Astrocyte of the hippocampus (primary cell): Measurements from ENCODE around the gene CTDP1.

ENCODE experiments used
- DNase-seq: peaks from one replicate; pipeline ENCODE4 v3.0.0; 2011; ENCODE audit warnings: low read depth, low spot score

The CTDP1 gene

GRCh38 chr18:79760881-79761280 lies 81.3 kb downstream of the CTDP1 start:
- DNase-seq: no peak

DNA sequence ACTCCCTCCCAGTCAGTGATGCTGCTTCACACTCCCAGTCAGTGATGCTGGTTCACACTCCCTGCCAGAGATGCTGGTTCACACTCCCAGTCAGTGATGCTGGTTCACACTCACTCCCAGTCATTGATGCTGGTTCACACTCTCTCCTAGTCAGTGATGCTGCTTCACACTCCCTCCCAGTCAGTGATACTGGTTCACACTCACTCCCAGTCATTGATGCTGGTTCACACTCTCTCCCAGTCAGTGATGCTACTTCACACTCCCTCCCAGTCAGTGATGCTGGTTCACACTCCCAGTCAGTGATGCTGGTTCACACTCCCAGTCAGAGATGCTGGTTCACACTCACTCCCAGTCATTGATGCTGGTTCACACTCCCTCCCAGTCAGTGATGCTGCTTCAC lies 83.8 kb downstream of the CTDP1 start:
- DNase-seq: no peak

DNA sequence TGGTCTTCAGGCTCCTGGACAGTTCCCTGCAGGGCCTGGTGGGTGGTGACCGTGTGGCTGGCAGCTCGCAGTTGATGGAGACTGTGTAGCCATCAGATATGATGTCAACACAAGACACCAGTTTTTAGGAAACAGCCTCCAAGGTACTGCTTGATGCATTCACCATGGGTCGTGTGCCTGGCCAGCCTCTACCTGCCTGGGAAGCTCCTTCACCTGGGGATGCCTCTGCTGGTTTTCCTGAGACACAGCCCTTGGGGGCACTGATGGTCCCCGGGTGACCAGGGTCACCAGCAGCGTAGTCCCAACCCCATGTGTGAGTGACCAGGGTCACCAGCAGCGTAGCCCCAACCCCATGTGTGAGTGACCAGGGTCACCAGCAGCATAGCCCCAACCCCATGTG lies 84.5 kb downstream of the CTDP1 start:
- no peak for DNase-seq

DNA sequence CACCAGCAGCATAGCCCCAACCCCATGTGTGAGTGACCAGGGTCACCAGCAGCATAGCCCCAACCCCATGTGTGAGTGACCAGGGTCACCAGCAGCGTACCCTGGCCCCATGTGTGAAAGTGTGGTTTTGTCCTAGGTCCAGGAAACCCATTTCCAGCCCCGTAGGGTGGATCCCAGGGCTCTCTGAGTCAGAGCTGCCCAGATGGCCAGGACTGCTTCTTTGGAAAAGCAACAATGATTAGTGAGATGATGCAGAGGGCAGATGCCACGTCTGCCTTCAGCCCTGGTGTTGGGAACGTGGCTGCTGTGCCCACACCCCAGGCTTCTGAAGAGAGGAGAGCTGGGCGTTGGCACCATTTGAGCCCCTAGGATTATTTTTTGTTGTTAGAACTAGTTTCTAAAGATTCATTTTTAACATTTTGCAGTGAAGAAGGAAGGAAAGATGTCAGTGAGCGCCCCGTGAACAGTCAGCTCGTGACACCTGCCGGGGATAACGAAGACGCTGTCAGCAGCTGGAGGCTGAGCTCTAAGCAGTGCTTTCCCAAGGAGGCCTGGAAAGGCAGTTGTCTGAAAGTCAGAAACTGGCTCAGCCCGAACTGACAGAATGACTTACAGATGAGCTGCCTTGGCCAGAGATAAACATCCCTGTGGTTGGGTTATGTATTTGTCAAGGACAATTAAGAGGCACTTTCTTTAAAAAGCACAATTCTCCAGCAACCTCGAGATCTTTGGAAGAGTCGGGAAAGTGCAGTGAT lies 86.1 kb downstream of the CTDP1 start:
- DNase-seq: no peak

DNA sequence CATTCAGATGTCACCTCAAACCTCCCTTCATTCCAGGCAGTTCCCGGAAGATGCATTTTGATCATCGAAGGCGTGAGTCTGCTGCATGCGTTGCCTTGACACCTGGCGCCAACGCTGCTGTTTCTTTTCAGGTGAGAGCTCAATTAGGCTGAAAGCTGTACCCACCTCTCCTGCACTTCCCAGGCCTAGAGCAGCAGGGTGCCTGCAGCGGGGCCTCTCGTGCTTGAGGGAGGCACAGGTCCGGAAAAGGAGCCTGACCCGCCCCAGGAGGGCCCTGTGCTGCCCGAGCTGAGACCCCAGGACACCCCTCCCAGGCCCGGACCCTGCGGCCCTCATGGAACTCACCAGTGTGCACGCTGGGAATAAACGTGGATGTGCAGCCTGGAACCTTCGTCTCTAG lies 86.7 kb downstream of the CTDP1 start:
- DNase-seq: no peak

DNA sequence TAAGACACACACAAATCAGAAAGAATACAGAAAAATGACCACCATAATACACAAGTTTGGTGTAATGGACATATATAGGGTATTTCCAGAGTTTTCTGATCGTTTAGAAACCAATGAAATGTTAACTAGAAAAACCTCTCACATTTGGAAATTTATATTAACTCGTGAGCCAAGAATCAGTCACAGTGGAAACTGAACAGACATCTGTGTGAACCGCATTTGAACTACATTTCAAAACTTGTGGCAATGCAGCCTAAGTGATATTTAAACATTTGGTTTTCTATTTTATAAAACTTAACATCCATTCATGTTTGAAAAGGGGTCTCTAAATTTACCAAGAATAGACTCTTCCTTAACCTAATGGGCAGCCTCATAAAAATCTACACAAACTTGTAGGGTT lies 89.1 kb downstream of the CTDP1 start:
- no peak for DNase-seq

- DNase-seq: no peak
Observed at GRCh38 chr18:79769698-79770500, 90.3 kb downstream of the CTDP1 start.

DNA sequence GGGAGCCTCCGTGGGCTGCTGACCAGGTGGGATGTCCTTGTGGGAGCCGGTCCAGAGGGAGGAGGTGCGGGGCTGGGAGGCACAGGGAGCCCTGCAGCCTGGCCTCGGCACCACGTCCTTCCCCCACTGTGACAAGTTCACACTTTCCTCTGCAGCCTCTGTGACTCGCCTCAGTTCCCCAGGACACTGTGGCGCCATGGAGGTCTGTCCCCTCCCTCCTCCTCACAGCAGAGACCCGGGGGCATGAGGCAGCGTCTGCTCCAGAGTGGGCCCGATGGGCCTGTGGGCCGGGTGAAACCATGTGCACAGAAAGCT lies 90.9 kb downstream of the CTDP1 start:
- DNase-seq: no peak

GRCh38 chr18:79770826-79771225 lies 91.2 kb downstream of the CTDP1 start:
- no peak for DNase-seq

DNA sequence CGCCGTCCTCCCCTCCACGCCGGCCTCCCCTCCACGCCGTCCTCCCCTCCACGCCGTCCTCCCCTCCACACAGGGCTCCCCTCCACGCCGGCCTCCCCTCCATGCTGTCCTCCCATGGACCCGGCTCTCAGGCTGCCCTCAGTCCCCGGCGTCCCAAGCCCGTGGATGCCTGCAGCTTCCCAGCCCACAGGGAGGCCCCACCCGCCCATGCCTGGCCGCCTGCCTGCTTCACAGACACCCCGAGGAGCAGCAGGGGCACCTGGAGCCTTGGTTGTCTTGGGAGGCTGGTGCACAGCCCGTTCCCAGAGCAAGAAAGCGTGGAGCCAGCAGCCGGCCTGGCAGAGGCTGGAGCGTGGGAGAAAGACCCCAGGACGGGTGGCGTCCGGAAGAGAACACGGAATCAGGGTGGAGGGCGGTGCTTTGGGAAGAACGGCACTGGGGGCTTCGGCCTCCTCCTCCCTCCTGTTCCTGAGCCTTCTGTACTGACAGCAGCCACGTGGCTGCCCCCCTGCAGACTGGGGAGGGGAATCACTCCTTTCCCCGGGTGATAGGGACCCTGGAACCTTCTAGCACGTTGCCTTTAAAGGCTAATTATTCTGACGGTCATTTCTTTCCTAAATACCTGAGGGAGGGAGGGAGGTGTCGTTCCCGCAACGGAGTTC lies 92.0 kb downstream of the CTDP1 start:
- DNase-seq: no peak

GRCh38 chr18:79772108-79772864 lies 92.7 kb downstream of the CTDP1 start:
- no peak for DNase-seq

DNA sequence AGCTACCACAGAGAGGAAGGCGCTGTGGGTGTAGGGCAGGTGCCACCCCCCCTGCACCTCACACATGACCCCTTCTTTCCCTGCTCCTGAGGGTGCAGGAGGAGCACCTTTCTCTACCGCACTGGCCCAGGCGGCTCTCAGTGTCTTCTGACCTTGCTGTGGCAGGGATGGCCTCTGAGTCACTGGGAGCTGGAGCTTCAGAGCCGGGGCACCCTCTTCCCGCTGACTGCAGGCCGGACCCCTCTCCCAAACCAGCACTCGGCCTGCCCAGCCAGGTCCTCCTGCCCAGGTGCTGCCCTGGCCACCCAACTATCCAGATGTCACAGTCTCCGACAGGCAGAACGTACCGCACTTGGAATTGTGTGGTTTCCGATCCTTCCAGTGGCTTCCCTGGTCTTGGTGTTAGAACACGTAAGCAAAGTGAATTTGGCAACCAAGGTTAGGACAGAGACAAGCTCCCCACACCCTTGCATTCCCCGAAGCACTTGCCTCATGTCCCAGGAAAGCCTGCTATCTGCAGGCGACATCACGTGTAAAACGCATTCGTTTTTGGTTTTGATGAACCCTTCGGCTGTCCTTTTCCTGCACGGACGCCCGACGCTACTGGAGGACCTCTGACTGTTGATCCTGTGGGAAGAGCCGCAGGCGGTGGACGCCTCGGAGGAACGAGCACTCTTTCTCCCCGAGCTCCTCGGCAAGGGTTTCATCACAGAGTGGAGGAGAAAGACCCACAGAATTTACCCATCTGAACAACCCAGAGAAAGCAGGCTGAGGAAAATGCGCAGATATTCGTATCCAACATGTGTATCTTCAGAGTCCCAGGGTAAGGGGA lies 93.5 kb downstream of the CTDP1 start:
- no peak for DNase-seq

DNA sequence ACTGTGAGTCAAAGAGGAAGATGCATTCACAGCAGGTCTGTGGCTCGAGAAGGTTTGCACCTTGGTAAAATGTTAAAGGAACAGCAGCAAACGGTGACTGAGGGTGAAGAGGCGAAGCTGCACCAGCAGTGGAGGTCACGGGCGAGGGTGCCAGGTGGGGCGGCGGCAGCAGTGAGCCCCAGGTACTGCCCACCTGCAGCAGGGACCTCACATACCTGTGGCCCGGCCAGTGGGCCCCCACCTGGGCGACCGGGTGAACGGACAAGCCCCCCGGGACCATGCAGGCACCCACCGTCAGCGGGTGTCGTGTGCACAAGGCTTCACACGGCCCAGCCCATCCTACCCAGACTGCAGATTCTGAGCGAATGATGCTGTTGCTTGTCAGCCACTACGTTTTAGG lies 94.5 kb downstream of the CTDP1 start:
- no peak for DNase-seq

DNA sequence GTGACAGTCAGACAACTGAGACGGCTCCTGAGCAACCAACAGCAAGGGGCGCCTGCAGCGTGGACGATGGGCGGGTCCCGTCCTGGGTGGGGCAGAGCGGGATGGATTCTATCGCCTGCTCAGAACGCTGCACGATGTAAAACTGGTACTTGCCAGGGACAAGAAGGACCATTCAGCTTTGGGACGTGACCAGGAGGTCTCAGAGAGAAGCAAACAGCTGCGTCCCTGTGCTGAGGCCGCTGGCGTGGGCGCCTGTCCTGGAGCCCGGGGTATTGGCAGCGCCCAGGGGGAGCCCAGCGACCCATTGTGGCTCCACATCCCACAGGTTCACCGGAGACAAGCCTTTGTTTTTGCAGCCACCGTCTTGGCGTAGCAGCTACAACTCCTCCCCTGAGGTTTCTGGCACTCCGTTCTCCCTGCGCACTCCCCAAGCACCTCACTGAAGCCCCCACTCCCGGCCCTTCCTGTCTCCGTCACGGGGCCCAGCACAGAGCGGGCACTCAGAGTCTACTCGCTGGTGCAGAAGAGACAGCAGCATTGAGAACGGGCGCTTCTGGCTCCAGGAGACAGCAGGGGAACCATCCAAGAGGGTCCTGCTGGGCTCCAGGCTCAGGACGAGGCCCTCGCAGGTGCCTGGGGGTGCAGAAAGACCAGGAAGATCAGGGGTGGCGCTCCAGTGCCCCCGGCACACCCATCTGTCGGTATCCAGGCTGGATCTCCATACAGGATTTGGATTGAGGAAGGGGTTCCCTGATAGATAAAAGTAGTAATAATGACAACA lies 96.0 kb downstream of the CTDP1 start:
- DNase-seq: no peak

DNA sequence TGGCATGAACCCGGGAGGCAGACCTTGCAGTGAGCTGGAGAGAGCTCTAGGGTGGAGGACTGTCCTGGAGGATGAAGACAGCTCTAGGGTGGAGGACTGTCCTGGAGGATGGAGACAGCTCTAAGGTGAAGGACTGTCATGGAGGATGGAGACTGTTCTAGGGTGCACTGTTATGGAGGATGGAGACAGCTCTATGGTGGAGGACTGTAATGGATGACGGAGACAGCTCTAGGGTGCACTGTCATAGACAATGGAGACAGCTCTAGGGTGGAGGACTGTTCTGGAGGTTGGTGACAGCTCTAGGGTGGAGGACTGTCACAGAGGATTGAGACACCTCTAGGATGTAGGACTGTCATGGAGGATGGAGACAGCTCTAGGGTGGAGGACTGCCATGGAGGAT lies 97.1 kb downstream of the CTDP1 start:
- no peak for DNase-seq

GRCh38 chr18:79778291-79778791 lies 98.7 kb downstream of the CTDP1 start:
- DNase-seq: no peak

- DNase-seq: no peak
Observed at GRCh38 chr18:79779021-79779699, 99.6 kb downstream of the CTDP1 start.

GRCh38 chr18:79779700-79780190 lies 100.1 kb downstream of the CTDP1 start:
- DNase-seq: no peak

GRCh38 chr18:79780547-79780946 lies 100.9 kb downstream of the CTDP1 start:
- DNase-seq: no peak
